ENCODE measurements around the gene USB1. TPM values are rescaled to one million over a fixed set of nuclear protein-coding genes. Genes with fewer than 3 reads are reported as not detected.

Gene USB1
- total RNA-seq, 1 experiment from 2014 or later, result 73.1 TPM

DNA sequence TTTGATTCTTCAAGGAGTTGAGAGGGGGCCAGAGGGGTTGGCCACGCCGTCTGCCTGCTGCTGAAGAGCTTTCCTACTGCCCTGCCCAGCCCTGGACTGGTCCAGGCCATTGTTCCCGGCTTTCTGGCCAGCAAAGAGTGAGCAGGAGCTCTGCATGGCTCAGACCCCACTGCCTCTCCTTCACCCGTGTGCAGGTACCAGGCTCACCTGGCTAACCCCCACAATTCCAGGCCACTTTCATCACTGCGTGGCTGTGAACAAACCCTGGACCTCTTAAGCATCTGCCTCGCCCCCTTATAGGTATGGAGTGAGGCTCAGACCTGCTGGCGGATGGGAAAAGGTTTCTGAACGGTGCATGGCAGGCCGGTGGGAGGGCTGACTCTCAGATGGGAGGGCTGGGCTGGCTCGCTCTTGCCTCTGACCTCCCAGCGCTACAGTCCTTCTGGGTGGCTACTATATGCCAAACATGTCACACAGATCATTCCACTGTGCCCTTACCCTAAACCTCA is 9.6 kb upstream of the USB1 start:
- Histone ChIP-seq H3K36me3 (ENCODE audit: control insufficient read depth in 1 of 2, insufficient read depth in 2 of 2, low read length in 2 of 2) (no peaks in the 10 kb centered on the region), H3K9me2 (ENCODE audit: insufficient read depth) (no peaks in the 10 kb centered on the region), H3K4me1 (ENCODE audit: control insufficient read depth in 1 of 2, insufficient read depth in 2 of 2, low read length in 2 of 2) (peaks cover 0 to 11% of the 10 kb centered on the region in 2 experiments; a peak in 3 of 4 replicates), H3K27me3 (ENCODE audit: insufficient read depth, low read length) (no peaks in the 10 kb centered on the region), H3K79me2 (ENCODE audit: insufficient read depth, low read length) (no peaks in the 10 kb centered on the region), H3K4me2 (ENCODE audit: low read length) (no peak overlapping the region), H3K27ac (ENCODE audit: low read depth, low read length) (no peak overlapping the region), H3K9me3 (ENCODE audit: control insufficient read depth in 1 of 2, insufficient read depth in 1 of 2, low read depth in 1 of 2, low read length in 2 of 2) (no peaks in the 10 kb centered on the region), H4K20me1 (ENCODE audit: insufficient read depth) (no peaks in the 10 kb centered on the region), H3K9ac (ENCODE audit: low read length) (no peak overlapping the region), H3K4me3 (replicated peaks in 1 of 2; ENCODE audit: low read depth in 1 of 2, low read length in 2 of 2) (no peak overlapping the region), H2AFZ (ENCODE audit: low read depth, low read length, poor library complexity, severe bottlenecking) (no peak overlapping the region)
- POLR2A ChIA-PET, result no interaction called here
- ATAC-seq, result no peak
- intact Hi-C loops (cut with micrococcal nuclease), result no loop called here
- TF ChIP-seq, protein P1, sequence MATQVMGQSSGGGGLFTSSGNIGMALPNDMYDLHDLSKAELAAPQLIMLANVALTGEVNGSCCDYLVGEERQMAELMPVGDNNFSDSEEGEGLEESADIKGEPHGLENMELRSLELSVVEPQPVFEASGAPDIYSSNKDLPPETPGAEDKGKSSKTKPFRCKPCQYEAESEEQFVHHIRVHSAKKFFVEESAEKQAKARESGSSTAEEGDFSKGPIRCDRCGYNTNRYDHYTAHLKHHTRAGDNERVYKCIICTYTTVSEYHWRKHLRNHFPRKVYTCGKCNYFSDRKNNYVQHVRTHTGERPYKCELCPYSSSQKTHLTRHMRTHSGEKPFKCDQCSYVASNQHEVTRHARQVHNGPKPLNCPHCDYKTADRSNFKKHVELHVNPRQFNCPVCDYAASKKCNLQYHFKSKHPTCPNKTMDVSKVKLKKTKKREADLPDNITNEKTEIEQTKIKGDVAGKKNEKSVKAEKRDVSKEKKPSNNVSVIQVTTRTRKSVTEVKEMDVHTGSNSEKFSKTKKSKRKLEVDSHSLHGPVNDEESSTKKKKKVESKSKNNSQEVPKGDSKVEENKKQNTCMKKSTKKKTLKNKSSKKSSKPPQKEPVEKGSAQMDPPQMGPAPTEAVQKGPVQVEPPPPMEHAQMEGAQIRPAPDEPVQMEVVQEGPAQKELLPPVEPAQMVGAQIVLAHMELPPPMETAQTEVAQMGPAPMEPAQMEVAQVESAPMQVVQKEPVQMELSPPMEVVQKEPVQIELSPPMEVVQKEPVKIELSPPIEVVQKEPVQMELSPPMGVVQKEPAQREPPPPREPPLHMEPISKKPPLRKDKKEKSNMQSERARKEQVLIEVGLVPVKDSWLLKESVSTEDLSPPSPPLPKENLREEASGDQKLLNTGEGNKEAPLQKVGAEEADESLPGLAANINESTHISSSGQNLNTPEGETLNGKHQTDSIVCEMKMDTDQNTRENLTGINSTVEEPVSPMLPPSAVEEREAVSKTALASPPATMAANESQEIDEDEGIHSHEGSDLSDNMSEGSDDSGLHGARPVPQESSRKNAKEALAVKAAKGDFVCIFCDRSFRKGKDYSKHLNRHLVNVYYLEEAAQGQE (IDR thresholded peaks at IDR 0.05; ENCODE audit: low read depth), result no peak
- TF ChIP-seq, protein P2, sequence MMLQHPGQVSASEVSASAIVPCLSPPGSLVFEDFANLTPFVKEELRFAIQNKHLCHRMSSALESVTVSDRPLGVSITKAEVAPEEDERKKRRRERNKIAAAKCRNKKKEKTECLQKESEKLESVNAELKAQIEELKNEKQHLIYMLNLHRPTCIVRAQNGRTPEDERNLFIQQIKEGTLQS (IDR thresholded peaks at IDR 0.05), result no peak
- TF ChIP-seq MAX (IDR thresholded peaks at IDR 0.05) (no peak), ZNF274 (IDR thresholded peaks at IDR 0.05; ENCODE audit: low read depth, low read length) (no peak), ZBTB33 (IDR thresholded peaks at IDR 0.05; ENCODE audit: extremely low read depth, insufficient replicate concordance, low read length) (no peak), EZH2 (IDR thresholded peaks at IDR 0.05) (no peak), TCF7L2 (IDR thresholded peaks at IDR 0.05; ENCODE audit: borderline replicate concordance, extremely low read depth, insufficient read depth, insufficient read length) (no peak), ELF1 (IDR thresholded peaks at IDR 0.05; ENCODE audit: borderline replicate concordance, low read depth) (no peak), RAD21 (IDR thresholded peaks at IDR 0.05; ENCODE audit: low read depth) (no peak), CBX3 (IDR thresholded peaks at IDR 0.05; ENCODE audit: low read depth) (no peak), SIN3A (IDR thresholded peaks at IDR 0.05; ENCODE audit: low read depth) (no peak), JUND (IDR thresholded peaks at IDR 0.05) (no peak), CTCF (IDR thresholded peaks at IDR 0.05 in 2 of 3, conservative IDR thresholded peaks at IDR 0.05 in 1 of 3; ENCODE audit: borderline replicate concordance in 1 of 3, insufficient read depth in 1 of 3, low read depth in 2 of 3, low read length in 2 of 3) (no peak), EZH2phosphoT487 (IDR thresholded peaks at IDR 0.05; ENCODE audit: borderline replicate concordance) (no peak), POLR2AphosphoS5 (IDR thresholded peaks at IDR 0.05; ENCODE audit: low read depth, low read length) (no peak), EGR1 (IDR thresholded peaks at IDR 0.05; ENCODE audit: low read depth) (no peak), SRF (IDR thresholded peaks at IDR 0.05; ENCODE audit: low read depth) (no peak), CEBPB (IDR thresholded peaks at IDR 0.05; ENCODE audit: low read depth) (no peak)
- CTCF ChIA-PET, result no interaction called here
- BruUV-seq (replicated peaks), result no TSS peak
- RAD21 ChIA-PET (ENCODE audit: low non-redundant PET in 1 of 2, low total read pairs in 2 of 2, uncharacterized antibody in 2 of 2, unreplicated experiment in 2 of 2), result no interaction called here
- DNase-seq (ENCODE audit: low read depth, low spot score), result no peak

Data from HCT116 (cell line).